HL-60/S4 (cell line): ENCODE measurements around the gene TFDP2.
"Not testable (repeated sequence)": the region's sequence is repeated elsewhere in the genome, so short reads cannot be mapped to it uniquely, and the experiment has no call there.

Source experiments
- in situ Hi-C: fragments of 300-500 bp; cut with MboI; formaldehyde crosslinking; loops from 2 replicates; pipeline ENCODE4 v1.14.3; 2022; ENCODE audit warnings: low sequenced_read_pairs

Gene TFDP2

GRCh38 chr3:142077155-142077858, 72.0 kb downstream of the TFDP2 start:
- in situ Hi-C loops = no loop called here

GRCh38 chr3:142075656-142076055, 73.7 kb downstream of the TFDP2 start:
- in situ Hi-C loops = not testable (repeated sequence)

- in situ Hi-C loops = no loop called here
These were observed 76.5 kb downstream of the TFDP2 start for GRCh38 chr3:142072816-142073215.

GRCh38 chr3:142065932-142066331, 83.4 kb downstream of the TFDP2 start:
- in situ Hi-C loops = no loop called here

GRCh38 chr3:142065344-142065743, 84.0 kb downstream of the TFDP2 start:
- in situ Hi-C loops = no loop called here

- in situ Hi-C loops = no loop called here
These were observed 84.9 kb downstream of the TFDP2 start for GRCh38 chr3:142064454-142064853.

- in situ Hi-C loops = no loop called here
These were observed 92.0 kb downstream of the TFDP2 start for GRCh38 chr3:142057331-142057725.

GRCh38 chr3:142056656-142057330, 92.6 kb downstream of the TFDP2 start:
- in situ Hi-C loops = no loop called here

- in situ Hi-C loops = no loop called here
These were observed 95.5 kb downstream of the TFDP2 start for GRCh38 chr3:142053835-142054234.

GRCh38 chr3:142053244-142053643, 96.1 kb downstream of the TFDP2 start:
- in situ Hi-C loops = no loop called here

- in situ Hi-C loops = no loop called here
These were observed 98.0 kb downstream of the TFDP2 start for GRCh38 chr3:142051351-142051750.

GRCh38 chr3:142047021-142047369, 102.3 kb downstream of the TFDP2 start:
- in situ Hi-C loops = no loop called here

- in situ Hi-C loops = no loop called here
These were observed 102.9 kb downstream of the TFDP2 start for GRCh38 chr3:142046320-142047020.

GRCh38 chr3:142040941-142041491, 108.3 kb downstream of the TFDP2 start:
- in situ Hi-C loops = no loop called here

- in situ Hi-C loops = no loop called here
These were observed 113.9 kb downstream of the TFDP2 start for GRCh38 chr3:142035308-142035922.

GRCh38 chr3:142033292-142033691, 116.1 kb downstream of the TFDP2 start:
- in situ Hi-C loops = no loop called here

GRCh38 chr3:142031575-142031974, 117.8 kb downstream of the TFDP2 start:
- in situ Hi-C loops = no loop called here

GRCh38 chr3:142029791-142030190, 119.6 kb downstream of the TFDP2 start:
- in situ Hi-C loops = no loop called here

GRCh38 chr3:142029052-142029642, 120.2 kb downstream of the TFDP2 start:
- in situ Hi-C loops = no loop called here

- in situ Hi-C loops = no loop called here
These were observed 121.0 kb downstream of the TFDP2 start for GRCh38 chr3:142028243-142028777.

- in situ Hi-C loops = no loop called here
These were observed 121.6 kb downstream of the TFDP2 start for GRCh38 chr3:142027735-142028134.
